ENCODE data around the gene UNC13A. TPM values are rescaled to one million over a fixed set of nuclear protein-coding genes. Genes with fewer than 3 reads are reported as not detected.

Gene UNC13A
- polyA plus RNA-seq, 3 donors: 0.01 TPM; not detected in 2

DNA sequence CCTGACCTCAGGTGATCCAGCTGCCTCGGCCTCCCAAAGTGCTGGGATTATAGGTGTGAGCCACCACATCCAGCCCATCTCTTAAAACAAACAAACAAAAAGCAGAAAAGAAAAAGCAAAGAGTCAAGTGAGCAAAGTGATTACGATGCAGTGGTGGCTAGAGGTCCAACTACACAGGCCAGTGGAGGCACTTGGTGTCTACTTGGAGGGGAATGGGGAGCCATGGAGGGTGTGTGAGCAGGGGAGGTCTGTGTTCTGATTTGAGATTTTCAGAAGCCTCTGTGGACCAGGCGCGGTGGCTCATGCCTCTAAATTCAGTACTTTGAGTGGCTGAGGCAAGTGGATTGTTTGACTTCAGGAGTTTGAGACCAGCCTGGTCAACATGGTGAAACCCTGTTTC, 126.1 kb downstream of the UNC13A start:
- Histone ChIP-seq H3K4me2 (replicated peaks; ENCODE audit: extremely low read depth, low read length, poor library complexity, severe bottlenecking) (no peak overlapping the region), H3K9ac (ENCODE audit: insufficient read depth, low read length, poor library complexity, severe bottlenecking) (no peak overlapping the region), H4K20me1 (ENCODE audit: insufficient read depth, low read length) (peaks cover 26% of the 10 kb centered on the region), H3K4me3 (replicated peaks in 1 of 3; ENCODE audit: low read depth in 2 of 3, low read length in 3 of 3) (no peak overlapping the region), H3K4me1 (ENCODE audit: control insufficient read depth in 1 of 2, insufficient read depth in 2 of 2, low read length in 2 of 2) (peaks cover 61 to 63% of the 10 kb centered on the region in 2 donors), H3K79me2 (ENCODE audit: insufficient read depth, low read length) (peaks cover 82% of the 10 kb centered on the region), H2AFZ (ENCODE audit: insufficient read depth, low read depth, low read length, poor library complexity, severe bottlenecking) (no peak overlapping the region), H3K36me3 (replicated peaks in 1 of 2; ENCODE audit: control insufficient read depth in 1 of 2, insufficient read depth in 2 of 2, low read length in 2 of 2) (peaks cover 49 to 71% of the 10 kb centered on the region in 2 donors), H3K27me3 (ENCODE audit: control insufficient read depth in 2 of 2, insufficient read depth in 2 of 2, low read length in 2 of 2) (no peaks in the 10 kb centered on the region), H3K9me3 (replicated peaks in 1 of 2; ENCODE audit: control insufficient read depth in 1 of 2, insufficient read depth in 1 of 2, low read length in 2 of 2) (no peaks in the 10 kb centered on the region), H3K27ac (ENCODE audit: low read depth in 1 of 2, low read length in 2 of 2) (peak overlapping the region; percentile 94 to 95)
- TF ChIP-seq, protein P1, sequence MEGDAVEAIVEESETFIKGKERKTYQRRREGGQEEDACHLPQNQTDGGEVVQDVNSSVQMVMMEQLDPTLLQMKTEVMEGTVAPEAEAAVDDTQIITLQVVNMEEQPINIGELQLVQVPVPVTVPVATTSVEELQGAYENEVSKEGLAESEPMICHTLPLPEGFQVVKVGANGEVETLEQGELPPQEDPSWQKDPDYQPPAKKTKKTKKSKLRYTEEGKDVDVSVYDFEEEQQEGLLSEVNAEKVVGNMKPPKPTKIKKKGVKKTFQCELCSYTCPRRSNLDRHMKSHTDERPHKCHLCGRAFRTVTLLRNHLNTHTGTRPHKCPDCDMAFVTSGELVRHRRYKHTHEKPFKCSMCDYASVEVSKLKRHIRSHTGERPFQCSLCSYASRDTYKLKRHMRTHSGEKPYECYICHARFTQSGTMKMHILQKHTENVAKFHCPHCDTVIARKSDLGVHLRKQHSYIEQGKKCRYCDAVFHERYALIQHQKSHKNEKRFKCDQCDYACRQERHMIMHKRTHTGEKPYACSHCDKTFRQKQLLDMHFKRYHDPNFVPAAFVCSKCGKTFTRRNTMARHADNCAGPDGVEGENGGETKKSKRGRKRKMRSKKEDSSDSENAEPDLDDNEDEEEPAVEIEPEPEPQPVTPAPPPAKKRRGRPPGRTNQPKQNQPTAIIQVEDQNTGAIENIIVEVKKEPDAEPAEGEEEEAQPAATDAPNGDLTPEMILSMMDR (IDR thresholded peaks at IDR 0.05): no peak
- Mint-ChIP-seq H3K4me3 (no peak overlapping the region), H3K27ac (peak overlapping the region; percentile 78 to 96 (median 90)), H3K27me3 (ENCODE audit: low read depth in 3 of 3) (peaks cover 0 to 4% (median 1%) of the 10 kb centered on the region in 3 donors), H3K9me3 (peaks cover 0 to 2% (median 0%) of the 10 kb centered on the region in 7 donors), H3K4me1 (peaks cover 47% of the 10 kb centered on the region), H3K36me3 (peaks cover 53 to 81% of the 10 kb centered on the region in 2 donors)
- DNase-seq: no peak
- 100% methylated on average over 1 of the region's 4 CpGs for WGBS (ENCODE audit: insufficient coverage)
- intact Hi-C loops (cut with micrococcal nuclease): no loop called here

DNA sequence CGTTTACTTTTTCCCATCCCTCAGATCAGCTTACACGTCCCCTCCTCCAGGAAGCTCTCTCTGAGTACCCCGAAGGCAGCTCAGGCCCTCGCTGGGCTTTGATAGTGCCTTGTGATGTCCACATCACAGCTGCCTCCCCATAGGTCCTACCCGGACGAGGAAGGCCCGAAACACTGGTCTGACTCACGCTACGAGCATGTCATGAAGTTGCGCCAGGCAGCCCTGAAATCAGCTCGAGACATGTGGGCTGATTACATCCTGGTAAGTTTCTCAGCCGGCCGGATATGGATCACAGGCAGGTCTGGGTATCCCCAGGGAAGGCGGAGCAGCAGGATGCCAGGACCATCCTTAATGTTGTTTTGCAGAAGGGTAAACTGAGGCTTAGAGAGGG, 128.0 kb downstream of the UNC13A start:
- Mint-ChIP-seq H3K4me1 (peaks cover 52% of the 10 kb centered on the region), H3K9me3 (peaks cover 0 to 2% (median 0%) of the 10 kb centered on the region in 7 donors), H3K27ac (peak overlapping the region; percentile 96 to 100 (median 98)), H3K4me3 (peak overlapping the region; percentile 20 to 76), H3K36me3 (peaks cover 36 to 62% of the 10 kb centered on the region in 2 donors), H3K27me3 (ENCODE audit: low read depth in 3 of 3) (peaks cover 0 to 4% (median 1%) of the 10 kb centered on the region in 3 donors)
- peak overlapping the region; percentile 94 to 95 for H3K27ac ChIP-seq (ENCODE audit: low read depth in 1 of 2, low read length in 2 of 2)
- TF ChIP-seq, protein P1 (IDR thresholded peaks at IDR 0.05): no peak
- peak overlapping the region; percentile 50 for H3K9ac ChIP-seq (ENCODE audit: insufficient read depth, low read length, poor library complexity, severe bottlenecking)
- H4K20me1 ChIP-seq (ENCODE audit: insufficient read depth, low read length): peaks cover 16% of the 10 kb centered on the region
- DNase-seq: peak; percentile 83 to 95 (median 87)
- no peaks in the 10 kb centered on the region for H3K27me3 ChIP-seq (ENCODE audit: control insufficient read depth in 2 of 2, insufficient read depth in 2 of 2, low read length in 2 of 2)
- no peak overlapping the region for H2AFZ ChIP-seq (ENCODE audit: insufficient read depth, low read depth, low read length, poor library complexity, severe bottlenecking)
- no peaks in the 10 kb centered on the region for H3K9me3 ChIP-seq (replicated peaks in 1 of 2; ENCODE audit: control insufficient read depth in 1 of 2, insufficient read depth in 1 of 2, low read length in 2 of 2)
- intact Hi-C loops (cut with micrococcal nuclease): loop anchor here in 1 of 2 donors (2.0 kb wide), 1 partner anchor 19 kb away; no protein-coding TSS in a partner anchor
- 32% methylated on average over 14 of the region's 14 CpGs for WGBS (ENCODE audit: insufficient coverage)
- H3K79me2 ChIP-seq (ENCODE audit: insufficient read depth, low read length): peaks cover 79% of the 10 kb centered on the region
- peaks cover 65 to 69% of the 10 kb centered on the region in 2 donors for H3K4me1 ChIP-seq (ENCODE audit: control insufficient read depth in 1 of 2, insufficient read depth in 2 of 2, low read length in 2 of 2)
- no peak overlapping the region for H3K4me3 ChIP-seq (replicated peaks in 1 of 3; ENCODE audit: low read depth in 2 of 3, low read length in 3 of 3)
- peaks cover 30 to 52% of the 10 kb centered on the region in 2 donors for H3K36me3 ChIP-seq (replicated peaks in 1 of 2; ENCODE audit: control insufficient read depth in 1 of 2, insufficient read depth in 2 of 2, low read length in 2 of 2)
- H3K4me2 ChIP-seq (replicated peaks; ENCODE audit: extremely low read depth, low read length, poor library complexity, severe bottlenecking): no peak overlapping the region

Measured in CD14-positive monocyte (primary cell).